HUES6 (cell line): ENCODE results near the gene ENOX1.

Source experiments
- H3K27ac ChIP-seq: 2 replicates; pipeline ENCODE4 v1.7.0; 2013; ENCODE audit warnings: low read depth, mild to moderate bottlenecking, low read length, inconsistent platforms
- H3K27me3 ChIP-seq: 2 replicates; pipeline ENCODE4 v1.6.1; 2013; ENCODE audit warnings: low read length; ENCODE audit not compliant: control insufficient read depth, insufficient read depth
- H3K36me3 ChIP-seq: 2 replicates; pipeline ENCODE4 v1.6.1; 2013; ENCODE audit warnings: low read length; ENCODE audit not compliant: control insufficient read depth, insufficient read depth
- H3K4me1 ChIP-seq: 2 replicates; pipeline ENCODE4 v1.6.1; 2013; ENCODE audit warnings: low read length; ENCODE audit not compliant: control insufficient read depth, insufficient read depth
- H3K4me3 ChIP-seq: 2 replicates; pipeline ENCODE4 v1.5.1; 2013; ENCODE audit warnings: low read depth, low read length
- H3K9ac ChIP-seq: one replicate; pipeline ENCODE4 v1.6.1; 2013; ENCODE audit warnings: mild to moderate bottlenecking, low read length
- H3K9me3 ChIP-seq: 2 replicates; pipeline ENCODE4 v1.6.1; 2013; ENCODE audit warnings: low read depth, low read length; ENCODE audit not compliant: control insufficient read depth, insufficient read depth

Gene ENOX1

GRCh38 chr13:43291287-43292060 lies 495.3 kb downstream of the ENOX1 start:
- no peaks in the 10 kb centered on the region for H3K4me1 ChIP-seq
- no peak overlapping the region for H3K27ac ChIP-seq
- H3K4me3 ChIP-seq = no peak overlapping the region
- H3K27me3 ChIP-seq = no peaks in the 10 kb centered on the region
- no peaks in the 10 kb centered on the region for H3K36me3 ChIP-seq
- no peaks in the 10 kb centered on the region for H3K9me3 ChIP-seq
- H3K9ac ChIP-seq = no peak overlapping the region

- Histone ChIP-seq H3K9ac (no peak overlapping the region), H3K36me3 (no peaks in the 10 kb centered on the region), H3K4me1 (no peaks in the 10 kb centered on the region), H3K27ac (no peak overlapping the region), H3K9me3 (no peaks in the 10 kb centered on the region), H3K4me3 (no peak overlapping the region), H3K27me3 (no peaks in the 10 kb centered on the region)
Measured at GRCh38 chr13:43289470-43290255, 497.1 kb downstream of the ENOX1 start.

- H3K27me3 ChIP-seq = no peaks in the 10 kb centered on the region
- no peak overlapping the region for H3K27ac ChIP-seq
- no peak overlapping the region for H3K4me3 ChIP-seq
- no peaks in the 10 kb centered on the region for H3K9me3 ChIP-seq
- H3K4me1 ChIP-seq = no peaks in the 10 kb centered on the region
- H3K36me3 ChIP-seq = no peaks in the 10 kb centered on the region
- H3K9ac ChIP-seq = no peak overlapping the region
Measured at GRCh38 chr13:43286751-43287150, 500.0 kb downstream of the ENOX1 start.

- no peaks in the 10 kb centered on the region for H3K9me3 ChIP-seq
Measured at GRCh38 chr13:43285933-43286597, 500.7 kb downstream of the ENOX1 start.

GRCh38 chr13:43284162-43284561 lies 502.6 kb downstream of the ENOX1 start:
- no peak overlapping the region for H3K4me3 ChIP-seq
- H3K9me3 ChIP-seq = no peaks in the 10 kb centered on the region
- no peaks in the 10 kb centered on the region for H3K4me1 ChIP-seq
- H3K9ac ChIP-seq = no peak overlapping the region
- H3K36me3 ChIP-seq = no peaks in the 10 kb centered on the region
- H3K27ac ChIP-seq = no peak overlapping the region
- H3K27me3 ChIP-seq = no peaks in the 10 kb centered on the region

More at GRCh38 chr13:43285933-43286597, 500.7 kb downstream of the ENOX1 start:
- Histone ChIP-seq H3K27ac (no peak overlapping the region), H3K27me3 (no peaks in the 10 kb centered on the region), H3K4me3 (no peak overlapping the region), H3K36me3 (no peaks in the 10 kb centered on the region), H3K9ac (no peak overlapping the region), H3K4me1 (no peaks in the 10 kb centered on the region)

- Histone ChIP-seq H3K36me3 (no peaks in the 10 kb centered on the region), H3K4me1 (no peaks in the 10 kb centered on the region), H3K9me3 (no peaks in the 10 kb centered on the region), H3K4me3 (no peak overlapping the region), H3K9ac (no peak overlapping the region), H3K27ac (no peak overlapping the region), H3K27me3 (no peaks in the 10 kb centered on the region)
Measured at GRCh38 chr13:43279696-43280095, 507.1 kb downstream of the ENOX1 start.

GRCh38 chr13:43278127-43278526 lies 508.6 kb downstream of the ENOX1 start:
- no peaks in the 10 kb centered on the region for H3K36me3 ChIP-seq
- H3K27ac ChIP-seq = no peak overlapping the region
- no peaks in the 10 kb centered on the region for H3K9me3 ChIP-seq
- no peaks in the 10 kb centered on the region for H3K27me3 ChIP-seq
- no peak overlapping the region for H3K9ac ChIP-seq
- H3K4me1 ChIP-seq = no peaks in the 10 kb centered on the region
- no peak overlapping the region for H3K4me3 ChIP-seq

- H3K36me3 ChIP-seq = no peaks in the 10 kb centered on the region
- H3K4me3 ChIP-seq = no peak overlapping the region
- H3K27ac ChIP-seq = no peak overlapping the region
Measured at GRCh38 chr13:43277142-43277541, 509.6 kb downstream of the ENOX1 start.

GRCh38 chr13:43274881-43275280 lies 511.9 kb downstream of the ENOX1 start:
- no peak overlapping the region for H3K9ac ChIP-seq
- H3K27me3 ChIP-seq = no peaks in the 10 kb centered on the region
- H3K9me3 ChIP-seq = no peaks in the 10 kb centered on the region
- no peaks in the 10 kb centered on the region for H3K4me1 ChIP-seq
- H3K36me3 ChIP-seq = no peaks in the 10 kb centered on the region
- no peak overlapping the region for H3K27ac ChIP-seq
- no peak overlapping the region for H3K4me3 ChIP-seq

More at GRCh38 chr13:43277142-43277541, 509.6 kb downstream of the ENOX1 start:
- no peaks in the 10 kb centered on the region for H3K4me1 ChIP-seq
- no peak overlapping the region for H3K9ac ChIP-seq
- no peaks in the 10 kb centered on the region for H3K9me3 ChIP-seq
- H3K27me3 ChIP-seq = no peaks in the 10 kb centered on the region

GRCh38 chr13:43273362-43273761 lies 513.4 kb downstream of the ENOX1 start:
- H3K4me1 ChIP-seq = peaks cover 11% of the 10 kb centered on the region; the same call in 1 of the 2 replicates
- no peaks in the 10 kb centered on the region for H3K9me3 ChIP-seq
- H3K27ac ChIP-seq = no peak overlapping the region
- no peak overlapping the region for H3K9ac ChIP-seq
- H3K27me3 ChIP-seq = no peaks in the 10 kb centered on the region
- H3K4me3 ChIP-seq = no peak overlapping the region
- H3K36me3 ChIP-seq = no peaks in the 10 kb centered on the region

GRCh38 chr13:43272851-43273250 lies 513.9 kb downstream of the ENOX1 start:
- Histone ChIP-seq H3K27me3 (no peaks in the 10 kb centered on the region), H3K4me1 (peaks cover 11% of the 10 kb centered on the region; the same call in 1 of the 2 replicates), H3K9ac (no peak overlapping the region), H3K4me3 (no peak overlapping the region), H3K36me3 (no peaks in the 10 kb centered on the region), H3K9me3 (no peaks in the 10 kb centered on the region), H3K27ac (no peak overlapping the region)
